Measurements from ENCODE around the gene CNKSR3. TPM values are rescaled to one million over a fixed set of nuclear protein-coding genes. Genes with fewer than 3 reads are reported as not detected.

Gene CNKSR3
- total RNA-seq, 4 donors from 2014 or later = 7.6 to 29.6 (median 12.4) TPM

GRCh38 chr6:154482858-154483257 is 27.6 kb downstream of the CNKSR3 start:
- Histone ChIP-seq H3K9me3 (no peaks in the 10 kb centered on the region), H3K4me1 (peaks cover 0 to 5% of the 10 kb centered on the region in 2 donors), H3K27me3 (no peaks in the 10 kb centered on the region), H3K36me3 (no peaks in the 10 kb centered on the region), H3K4me3 (no peak overlapping the region), H3K27ac (peak overlapping the region; percentile 62 to 79)
- intact Hi-C loops (cut with DNase I; ENCODE audit: low total_unique reads) = no loop called here
- peak in 1 of 2 donors; percentile 34 for DNase-seq
- TF ChIP-seq POLR2A (IDR thresholded peaks at IDR 0.05) (no peak), CTCF (IDR thresholded peaks at IDR 0.05) (no peak)

GRCh38 chr6:154481521-154482013 is 28.9 kb downstream of the CNKSR3 start:
- no peak for TF ChIP-seq POLR2A (IDR thresholded peaks at IDR 0.05)
- peaks cover 0 to 5% of the 10 kb centered on the region in 2 donors for H3K4me1 ChIP-seq
- H3K36me3 ChIP-seq = no peaks in the 10 kb centered on the region
- intact Hi-C loops (cut with DNase I; ENCODE audit: low total_unique reads) = no loop called here
- no peaks in the 10 kb centered on the region for H3K27me3 ChIP-seq
- no peak overlapping the region for H3K4me3 ChIP-seq
- DNase-seq = no peak
- no peaks in the 10 kb centered on the region for H3K9me3 ChIP-seq
- H3K27ac ChIP-seq = peak overlapping the region in 1 of 2 donors; percentile 79

GRCh38 chr6:154479771-154480639 is 30.5 kb downstream of the CNKSR3 start:
- intact Hi-C loops (cut with DNase I; ENCODE audit: low total_unique reads) = no loop called here
- H3K4me1 ChIP-seq = peaks cover 0 to 5% of the 10 kb centered on the region in 2 donors
- no peaks in the 10 kb centered on the region for H3K27me3 ChIP-seq
- H3K9me3 ChIP-seq = no peaks in the 10 kb centered on the region
- no peak for DNase-seq
- H3K4me3 ChIP-seq = no peak overlapping the region
- peak overlapping the region; percentile 68 to 78 for H3K27ac ChIP-seq
- TF ChIP-seq CTCF (IDR thresholded peaks at IDR 0.05) (no peak), POLR2A (IDR thresholded peaks at IDR 0.05) (no peak)
- no peaks in the 10 kb centered on the region for H3K36me3 ChIP-seq

- intact Hi-C loops (cut with DNase I; ENCODE audit: low total_unique reads) = no loop called here
- Histone ChIP-seq H3K27ac (peak overlapping the region; percentile 68 to 78), H3K9me3 (no peaks in the 10 kb centered on the region), H3K27me3 (no peaks in the 10 kb centered on the region), H3K36me3 (no peaks in the 10 kb centered on the region), H3K4me1 (peaks cover 0 to 5% of the 10 kb centered on the region in 2 donors), H3K4me3 (peak overlapping the region in 1 of 2 donors; percentile 1)
- no peak for DNase-seq
- TF ChIP-seq CTCF (IDR thresholded peaks at IDR 0.05) (no peak), POLR2A (IDR thresholded peaks at IDR 0.05) (no peak)
Observed at GRCh38 chr6:154479351-154479769, 31.1 kb downstream of the CNKSR3 start.

GRCh38 chr6:154478701-154479060 is 31.8 kb downstream of the CNKSR3 start:
- Histone ChIP-seq H3K4me1 (peaks cover 0 to 5% of the 10 kb centered on the region in 2 donors), H3K27ac (peak overlapping the region; percentile 68 to 78), H3K36me3 (no peaks in the 10 kb centered on the region), H3K4me3 (peak overlapping the region in 1 of 2 donors; percentile 1), H3K9me3 (no peaks in the 10 kb centered on the region), H3K27me3 (no peaks in the 10 kb centered on the region)
- no peak for DNase-seq
- no peak for TF ChIP-seq CTCF (IDR thresholded peaks at IDR 0.05)
- TF ChIP-seq POLR2A (IDR thresholded peaks at IDR 0.05) = no peak
- intact Hi-C loops (cut with DNase I; ENCODE audit: low total_unique reads) = no loop called here

Measured in uterus (tissue), 4 donors.